ENCODE data around the gene ASCL5.

ASCL5 gene

DNA sequence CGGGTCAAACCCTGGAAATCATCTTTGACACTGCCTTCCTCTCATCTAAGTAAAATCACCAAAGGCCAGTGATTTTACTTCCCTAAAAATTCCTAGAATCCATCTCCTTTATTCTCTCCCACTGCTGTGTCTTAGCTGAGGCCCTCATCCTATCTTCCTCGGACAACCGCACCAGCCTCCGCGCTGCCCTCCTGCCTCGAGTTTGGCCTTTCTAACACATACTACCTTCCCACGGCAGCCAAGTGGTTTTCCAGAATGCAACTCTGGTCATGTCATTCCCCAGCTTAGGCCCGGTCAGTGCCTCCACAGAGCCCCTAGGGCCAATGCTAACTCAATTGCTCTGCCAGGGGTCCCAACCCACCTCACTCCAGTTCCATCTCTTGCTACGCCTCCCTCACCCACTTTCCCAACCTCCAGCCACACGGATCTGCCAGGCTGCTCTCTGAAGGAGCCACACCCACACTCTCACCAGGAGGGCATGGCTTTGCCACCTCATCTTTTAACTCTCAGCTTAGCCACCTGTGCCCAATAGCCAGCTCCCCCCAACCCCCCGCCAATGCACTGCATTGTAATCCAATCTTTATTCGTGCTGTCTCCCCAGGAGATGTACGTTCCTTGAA is 20.5 kb upstream of the ASCL5 start:
- no peak overlapping the region for H3K4me2 ChIP-seq (ENCODE audit: low read length)
- H3K4me3 ChIP-seq (ENCODE audit: low read length), result no peak overlapping the region
- no peaks in the 10 kb centered on the region for H3K79me2 ChIP-seq (ENCODE audit: control insufficient read depth, low read length)
- H3K4me1 ChIP-seq (ENCODE audit: control insufficient read depth, low read length), result no peaks in the 10 kb centered on the region
- H3K9me2 ChIP-seq (replicated peaks; ENCODE audit: control insufficient read depth, low read length), result no peaks in the 10 kb centered on the region
- no peak overlapping the region for H3K27ac ChIP-seq (ENCODE audit: low read depth, low read length)
- H4K20me1 ChIP-seq (ENCODE audit: control insufficient read depth, insufficient read depth, low read depth, low read length), result peaks cover 3% of the 10 kb centered on the region; the same call in 1 of the 2 replicates
- no peak for TF ChIP-seq EZH2phosphoT487 (IDR thresholded peaks at IDR 0.05; ENCODE audit: borderline replicate concordance, low read length)
- TF ChIP-seq, protein P1, sequence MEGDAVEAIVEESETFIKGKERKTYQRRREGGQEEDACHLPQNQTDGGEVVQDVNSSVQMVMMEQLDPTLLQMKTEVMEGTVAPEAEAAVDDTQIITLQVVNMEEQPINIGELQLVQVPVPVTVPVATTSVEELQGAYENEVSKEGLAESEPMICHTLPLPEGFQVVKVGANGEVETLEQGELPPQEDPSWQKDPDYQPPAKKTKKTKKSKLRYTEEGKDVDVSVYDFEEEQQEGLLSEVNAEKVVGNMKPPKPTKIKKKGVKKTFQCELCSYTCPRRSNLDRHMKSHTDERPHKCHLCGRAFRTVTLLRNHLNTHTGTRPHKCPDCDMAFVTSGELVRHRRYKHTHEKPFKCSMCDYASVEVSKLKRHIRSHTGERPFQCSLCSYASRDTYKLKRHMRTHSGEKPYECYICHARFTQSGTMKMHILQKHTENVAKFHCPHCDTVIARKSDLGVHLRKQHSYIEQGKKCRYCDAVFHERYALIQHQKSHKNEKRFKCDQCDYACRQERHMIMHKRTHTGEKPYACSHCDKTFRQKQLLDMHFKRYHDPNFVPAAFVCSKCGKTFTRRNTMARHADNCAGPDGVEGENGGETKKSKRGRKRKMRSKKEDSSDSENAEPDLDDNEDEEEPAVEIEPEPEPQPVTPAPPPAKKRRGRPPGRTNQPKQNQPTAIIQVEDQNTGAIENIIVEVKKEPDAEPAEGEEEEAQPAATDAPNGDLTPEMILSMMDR (IDR thresholded peaks at IDR 0.05; ENCODE audit: low read depth, low read length, poor library complexity, severe bottlenecking), result no peak
- peaks cover 26% of the 10 kb centered on the region for H3K36me3 ChIP-seq (ENCODE audit: control insufficient read depth, low read length)
- H3F3A ChIP-seq (ENCODE audit: control insufficient read depth, insufficient read depth), result no peaks in the 10 kb centered on the region
- H3K27me3 ChIP-seq (ENCODE audit: control insufficient read depth, low read length), result no peaks in the 10 kb centered on the region
- no peaks in the 10 kb centered on the region for H3K9me3 ChIP-seq (ENCODE audit: control insufficient read depth, insufficient read depth, low read length)

DNA sequence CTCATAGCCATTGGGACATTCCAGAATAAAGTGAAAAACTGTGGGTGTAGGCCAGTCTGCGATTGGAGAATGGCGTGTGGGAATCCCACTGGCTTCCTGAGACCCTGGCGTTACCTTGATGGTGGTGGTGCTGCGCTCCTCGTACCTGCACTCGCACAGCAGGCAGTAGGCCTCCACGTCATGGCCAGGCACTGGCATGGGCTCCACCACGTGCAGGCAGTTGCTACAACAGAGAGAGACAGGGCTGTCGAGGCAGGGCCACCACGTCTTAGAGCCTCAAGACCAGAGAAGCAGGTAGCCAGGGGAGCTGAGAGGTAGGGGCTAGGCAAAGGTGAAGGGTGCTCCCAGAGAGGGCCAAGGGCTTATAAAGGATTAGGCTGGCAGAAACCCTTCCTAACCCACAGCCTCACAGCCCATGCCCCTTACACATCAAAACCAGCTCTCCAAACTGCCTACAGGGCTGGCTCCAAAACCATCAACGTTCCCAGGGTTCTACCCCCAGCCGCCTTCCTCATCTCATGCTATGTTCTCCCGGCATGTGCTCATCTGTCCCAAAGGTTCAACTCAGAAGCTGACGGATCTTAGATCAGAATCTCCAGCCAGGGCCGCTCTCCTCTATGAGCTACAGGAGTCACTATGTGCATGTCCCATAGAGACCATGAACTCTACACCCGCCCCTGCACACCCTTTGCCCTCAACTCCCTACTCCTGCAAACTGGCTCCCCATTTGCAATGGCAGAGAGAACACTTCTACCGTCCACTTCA is 19.8 kb upstream of the ASCL5 start:
- H3K9me3 ChIP-seq (ENCODE audit: control insufficient read depth, insufficient read depth, low read length), result no peaks in the 10 kb centered on the region
- no peaks in the 10 kb centered on the region for H3F3A ChIP-seq (ENCODE audit: control insufficient read depth, insufficient read depth)
- peaks cover 25% of the 10 kb centered on the region for H3K36me3 ChIP-seq (ENCODE audit: control insufficient read depth, low read length)

DNA sequence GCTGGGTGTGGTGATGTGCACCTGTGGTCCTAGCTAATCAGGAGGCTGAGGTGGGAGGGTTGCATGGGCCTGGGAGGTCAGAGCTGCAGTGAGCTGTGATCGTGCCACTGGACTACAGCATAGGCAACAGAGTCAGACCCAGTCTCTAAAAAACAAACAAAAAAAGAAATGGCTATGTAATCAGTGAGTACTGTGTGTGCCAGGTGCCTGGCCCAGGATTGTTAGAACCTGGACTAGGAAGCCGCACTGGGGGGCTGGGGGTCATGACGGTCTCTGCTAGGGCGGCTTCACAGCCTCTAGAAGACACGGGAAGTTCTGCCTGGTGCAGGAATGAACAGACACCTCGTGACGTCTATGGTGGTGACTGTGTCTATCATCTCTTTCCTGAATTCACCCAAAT is 18.8 kb upstream of the ASCL5 start:
- Histone ChIP-seq H3K36me3 (ENCODE audit: control insufficient read depth, low read length) (peaks cover 19% of the 10 kb centered on the region; the same call in 1 of the 2 replicates), H3K4me2 (ENCODE audit: low read length) (no peak overlapping the region), H3K4me3 (ENCODE audit: low read length) (no peak overlapping the region), H3F3A (ENCODE audit: control insufficient read depth, insufficient read depth) (no peaks in the 10 kb centered on the region), H3K27me3 (ENCODE audit: control insufficient read depth, low read length) (no peaks in the 10 kb centered on the region), H3K4me1 (ENCODE audit: control insufficient read depth, low read length) (no peaks in the 10 kb centered on the region), H3K27ac (ENCODE audit: low read depth, low read length) (no peak overlapping the region), H3K79me2 (ENCODE audit: control insufficient read depth, low read length) (no peaks in the 10 kb centered on the region), H3K9me2 (replicated peaks; ENCODE audit: control insufficient read depth, low read length) (no peaks in the 10 kb centered on the region), H4K20me1 (ENCODE audit: control insufficient read depth, insufficient read depth, low read depth, low read length) (peaks cover 3% of the 10 kb centered on the region; the same call in 1 of the 2 replicates), H3K9me3 (ENCODE audit: control insufficient read depth, insufficient read depth, low read length) (no peaks in the 10 kb centered on the region)
- TF ChIP-seq EZH2phosphoT487 (IDR thresholded peaks at IDR 0.05; ENCODE audit: borderline replicate concordance, low read length), result no peak
- TF ChIP-seq, protein P1 (IDR thresholded peaks at IDR 0.05; ENCODE audit: low read depth, low read length, poor library complexity, severe bottlenecking), result no peak

More for the DNA sequence above, 19.8 kb upstream of the ASCL5 start:
- Histone ChIP-seq H4K20me1 (ENCODE audit: control insufficient read depth, insufficient read depth, low read depth, low read length) (peaks cover 3% of the 10 kb centered on the region; the same call in 1 of the 2 replicates), H3K4me1 (ENCODE audit: control insufficient read depth, low read length) (no peaks in the 10 kb centered on the region), H3K4me2 (ENCODE audit: low read length) (no peak overlapping the region), H3K27ac (ENCODE audit: low read depth, low read length) (no peak overlapping the region), H3K9me2 (replicated peaks; ENCODE audit: control insufficient read depth, low read length) (no peaks in the 10 kb centered on the region), H3K27me3 (ENCODE audit: control insufficient read depth, low read length) (no peaks in the 10 kb centered on the region), H3K4me3 (ENCODE audit: low read length) (no peak overlapping the region), H3K79me2 (ENCODE audit: control insufficient read depth, low read length) (no peaks in the 10 kb centered on the region)
- TF ChIP-seq, protein P1 (IDR thresholded peaks at IDR 0.05; ENCODE audit: low read depth, low read length, poor library complexity, severe bottlenecking), result no peak
- TF ChIP-seq EZH2phosphoT487 (IDR thresholded peaks at IDR 0.05; ENCODE audit: borderline replicate concordance, low read length), result no peak
